T-helper 1 cell treated with Interleukin-12 subunit alpha and Interleukin-12 subunit beta and Interleukin-4 antibody, amounts not matched to agents 30 μg/mL and 1 μg/mL, for 36 hours (primary cell): Measurements from ENCODE around the gene LRPAP1.

ENCODE experiments used
- H3K27ac Mint-ChIP-seq: one replicate; pipeline ENCODE4 v1.8.0; 2021; ENCODE audit warnings: mild to moderate bottlenecking, mixed read lengths
- H3K27me3 Mint-ChIP-seq: one replicate; pipeline ENCODE4 v1.8.0; 2021; ENCODE audit warnings: low read depth, mixed read lengths
- H3K36me3 Mint-ChIP-seq: one replicate; pipeline ENCODE4 v1.8.0; 2021; ENCODE audit warnings: low read depth, mixed read lengths
- H3K4me1 Mint-ChIP-seq: one replicate; pipeline ENCODE4 v1.8.0; 2021; ENCODE audit warnings: low read depth, mixed read lengths
- H3K4me3 Mint-ChIP-seq: one replicate; pipeline ENCODE4 v1.8.0; 2021; ENCODE audit warnings: mild to moderate bottlenecking, moderate library complexity, mixed read lengths
- H3K9me3 Mint-ChIP-seq: one replicate; pipeline ENCODE4 v1.8.0; 2021; ENCODE audit warnings: mixed read lengths

LRPAP1 gene

GRCh38 chr4:3497523-3498389, 34.5 kb downstream of the LRPAP1 start:
- no peak overlapping the region for H3K4me3 Mint-ChIP-seq
- no peaks in the 10 kb centered on the region for H3K27me3 Mint-ChIP-seq
- no peak overlapping the region for H3K27ac Mint-ChIP-seq
- no peaks in the 10 kb centered on the region for H3K4me1 Mint-ChIP-seq
- no peaks in the 10 kb centered on the region for H3K9me3 Mint-ChIP-seq
- no peaks in the 10 kb centered on the region for H3K36me3 Mint-ChIP-seq

- Mint-ChIP-seq H3K4me3 (no peak overlapping the region), H3K4me1 (no peaks in the 10 kb centered on the region), H3K36me3 (no peaks in the 10 kb centered on the region), H3K27me3 (no peaks in the 10 kb centered on the region), H3K9me3 (no peaks in the 10 kb centered on the region), H3K27ac (no peak overlapping the region)
Measured at GRCh38 chr4:3497095-3497494, 35.1 kb downstream of the LRPAP1 start.

DNA sequence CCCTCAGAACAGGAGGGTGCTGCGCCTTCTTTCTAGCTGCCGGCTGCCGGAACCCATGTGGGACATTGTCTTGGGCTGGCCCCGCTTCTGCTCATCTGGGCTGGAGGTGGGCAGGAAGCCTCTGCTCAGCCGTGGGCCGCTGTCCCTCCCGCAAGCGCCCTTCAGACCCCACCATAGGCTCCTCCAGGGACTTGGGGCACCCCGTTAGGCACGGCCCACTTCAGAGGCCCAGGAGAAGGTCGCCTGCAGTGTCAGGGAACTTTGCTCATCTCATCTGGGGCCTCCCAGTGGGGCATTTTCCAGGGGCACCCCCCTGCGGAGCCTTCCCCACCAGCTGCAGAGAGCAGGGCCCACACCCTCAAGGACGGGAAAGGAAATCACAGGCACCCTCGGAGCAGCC, 36.2 kb downstream of the LRPAP1 start:
- Mint-ChIP-seq H3K27me3 (peaks cover 6% of the 10 kb centered on the region), H3K4me1 (no peaks in the 10 kb centered on the region), H3K27ac (no peak overlapping the region), H3K9me3 (no peaks in the 10 kb centered on the region), H3K36me3 (no peaks in the 10 kb centered on the region), H3K4me3 (no peak overlapping the region)

GRCh38 chr4:3495204-3495975, 36.8 kb downstream of the LRPAP1 start:
- no peak overlapping the region for H3K27ac Mint-ChIP-seq
- no peak overlapping the region for H3K4me3 Mint-ChIP-seq
- H3K9me3 Mint-ChIP-seq = no peaks in the 10 kb centered on the region
- H3K27me3 Mint-ChIP-seq = peaks cover 6% of the 10 kb centered on the region
- no peaks in the 10 kb centered on the region for H3K36me3 Mint-ChIP-seq
- H3K4me1 Mint-ChIP-seq = no peaks in the 10 kb centered on the region

- no peaks in the 10 kb centered on the region for H3K4me1 Mint-ChIP-seq
- no peak overlapping the region for H3K27ac Mint-ChIP-seq
- H3K36me3 Mint-ChIP-seq = no peaks in the 10 kb centered on the region
- H3K9me3 Mint-ChIP-seq = no peaks in the 10 kb centered on the region
- H3K4me3 Mint-ChIP-seq = no peak overlapping the region
- peaks cover 6% of the 10 kb centered on the region for H3K27me3 Mint-ChIP-seq
Measured at GRCh38 chr4:3494462-3494871, 37.8 kb downstream of the LRPAP1 start.

GRCh38 chr4:3493720-3494461, 38.3 kb downstream of the LRPAP1 start:
- no peaks in the 10 kb centered on the region for H3K4me1 Mint-ChIP-seq
- peaks cover 6% of the 10 kb centered on the region for H3K27me3 Mint-ChIP-seq
- H3K36me3 Mint-ChIP-seq = no peaks in the 10 kb centered on the region
- no peak overlapping the region for H3K4me3 Mint-ChIP-seq
- H3K27ac Mint-ChIP-seq = no peak overlapping the region
- H3K9me3 Mint-ChIP-seq = no peaks in the 10 kb centered on the region

DNA sequence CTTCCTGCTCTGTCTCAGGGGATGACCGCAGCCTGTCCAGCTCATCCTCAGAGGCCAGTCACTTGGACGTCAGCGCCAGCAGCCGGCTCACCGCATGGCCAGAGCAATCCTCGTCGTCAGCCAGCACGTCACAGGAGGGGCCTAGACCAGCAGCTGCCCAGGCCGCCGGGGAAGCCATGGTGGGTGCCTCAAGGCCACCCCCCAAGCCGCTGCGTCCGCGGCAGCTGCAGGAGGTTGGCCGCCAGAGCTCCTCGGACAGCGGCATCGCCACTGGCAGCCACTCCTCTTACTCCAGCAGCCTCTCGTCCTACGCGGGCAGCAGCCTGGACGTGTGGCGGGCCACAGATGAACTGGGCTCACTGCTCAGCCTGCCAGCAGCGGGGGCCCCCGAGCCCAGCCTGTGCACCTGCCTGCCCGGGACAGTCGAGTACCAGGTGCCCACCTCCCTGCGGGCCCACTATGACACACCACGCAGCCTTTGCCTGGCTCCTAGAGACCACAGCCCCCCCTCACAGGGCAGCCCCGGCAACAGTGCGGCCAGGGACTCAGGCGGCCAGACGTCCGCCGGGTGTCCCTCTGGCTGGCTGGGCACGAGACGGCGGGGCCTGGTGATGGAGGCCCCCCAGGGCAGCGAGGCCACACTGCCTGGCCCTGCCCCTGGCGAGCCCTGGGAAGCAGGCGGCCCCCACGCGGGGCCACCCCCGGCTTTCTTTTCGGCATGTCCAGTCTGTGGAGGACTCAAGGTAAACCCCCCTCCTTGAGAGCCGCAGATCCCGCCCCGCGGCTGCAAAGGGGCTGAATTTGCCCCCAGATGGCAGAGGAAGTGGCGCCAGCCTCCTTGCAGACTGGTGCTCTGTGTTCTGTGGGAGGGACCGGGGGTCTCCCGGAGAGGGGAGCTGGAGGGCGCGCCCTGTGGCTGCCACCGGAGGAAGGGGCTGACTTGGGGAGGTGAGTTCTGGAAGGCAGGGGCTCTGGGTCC, 39.2 kb downstream of the LRPAP1 start:
- Mint-ChIP-seq H3K4me1 (no peaks in the 10 kb centered on the region), H3K36me3 (no peaks in the 10 kb centered on the region), H3K27ac (no peak overlapping the region)

DNA sequence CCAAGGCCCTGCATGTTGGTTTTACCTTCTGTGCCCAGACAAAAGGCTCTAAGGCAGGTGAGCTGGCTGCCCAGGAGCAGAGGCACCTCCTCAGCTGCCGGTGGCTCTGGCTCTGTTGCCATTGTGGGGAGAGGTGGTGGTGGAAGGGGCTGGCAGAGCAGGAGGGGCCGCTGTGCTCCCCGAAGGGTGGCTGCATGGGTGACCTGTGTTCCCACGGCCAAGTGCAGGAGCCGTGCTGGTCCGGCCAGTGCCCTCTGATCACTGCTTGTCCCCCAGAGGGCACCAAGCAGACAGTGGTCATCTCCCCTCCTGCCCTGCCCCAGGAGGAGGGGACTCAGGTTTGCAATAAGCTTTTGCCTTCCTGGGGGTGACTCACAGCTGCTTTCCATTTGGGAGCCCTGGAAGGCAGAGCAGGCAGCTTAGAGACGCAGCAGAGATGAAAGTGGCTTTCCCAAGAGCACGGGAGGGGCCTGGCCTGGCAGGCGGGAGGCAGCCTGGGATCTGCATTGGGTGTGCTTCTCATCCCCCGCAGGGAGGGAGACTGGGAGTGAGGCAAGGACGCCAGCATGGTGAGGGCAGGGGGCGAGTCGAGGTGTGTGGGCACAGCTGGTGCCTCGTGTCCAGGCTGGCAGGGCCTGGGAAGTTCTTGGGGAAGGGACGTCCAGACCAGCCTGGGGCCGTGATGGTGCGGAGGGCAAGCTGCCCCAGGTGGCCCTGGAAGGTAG, 40.4 kb downstream of the LRPAP1 start:
- Mint-ChIP-seq H3K4me1 (no peaks in the 10 kb centered on the region), H3K36me3 (no peaks in the 10 kb centered on the region), H3K4me3 (no peak overlapping the region), H3K9me3 (no peaks in the 10 kb centered on the region), H3K27ac (no peak overlapping the region), H3K27me3 (peaks cover 6% of the 10 kb centered on the region)

More for the DNA sequence above, 39.2 kb downstream of the LRPAP1 start:
- Mint-ChIP-seq H3K9me3 (no peaks in the 10 kb centered on the region), H3K4me3 (no peak overlapping the region), H3K27me3 (peaks cover 6% of the 10 kb centered on the region)

- peaks cover 9% of the 10 kb centered on the region for H3K27me3 Mint-ChIP-seq
- no peaks in the 10 kb centered on the region for H3K4me1 Mint-ChIP-seq
- H3K27ac Mint-ChIP-seq = no peak overlapping the region
- H3K4me3 Mint-ChIP-seq = no peak overlapping the region
- H3K36me3 Mint-ChIP-seq = no peaks in the 10 kb centered on the region
- H3K9me3 Mint-ChIP-seq = no peaks in the 10 kb centered on the region
Measured at GRCh38 chr4:3489451-3489962, 42.7 kb downstream of the LRPAP1 start.

DNA sequence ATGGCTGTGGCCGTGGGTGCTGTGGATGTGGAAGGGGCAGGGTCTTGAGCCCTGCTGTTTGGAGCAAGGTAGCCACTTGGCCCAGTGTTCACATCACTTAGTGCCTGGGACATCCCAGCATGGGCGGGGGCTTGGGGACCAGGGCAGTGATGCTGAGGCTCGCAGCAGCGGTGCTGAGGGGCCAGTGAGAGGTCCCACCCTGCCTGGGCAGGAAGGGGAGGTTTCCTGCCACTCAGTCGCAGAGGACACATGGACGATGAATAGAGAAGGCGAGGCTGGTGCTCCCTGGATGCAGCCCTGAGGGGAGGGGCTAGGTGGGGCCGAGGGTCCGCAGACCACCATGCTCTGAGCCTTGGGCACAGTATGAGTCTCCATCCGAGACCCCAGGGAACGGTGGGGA, 43.4 kb downstream of the LRPAP1 start:
- no peak overlapping the region for H3K27ac Mint-ChIP-seq
- H3K9me3 Mint-ChIP-seq = no peaks in the 10 kb centered on the region
- no peaks in the 10 kb centered on the region for H3K4me1 Mint-ChIP-seq
- H3K36me3 Mint-ChIP-seq = no peaks in the 10 kb centered on the region
- H3K27me3 Mint-ChIP-seq = peaks cover 12% of the 10 kb centered on the region
- no peak overlapping the region for H3K4me3 Mint-ChIP-seq

GRCh38 chr4:3487861-3488260, 44.4 kb downstream of the LRPAP1 start:
- Mint-ChIP-seq H3K36me3 (no peaks in the 10 kb centered on the region), H3K27ac (no peak overlapping the region), H3K4me1 (no peaks in the 10 kb centered on the region), H3K9me3 (no peaks in the 10 kb centered on the region), H3K27me3 (peaks cover 12% of the 10 kb centered on the region), H3K4me3 (no peak overlapping the region)

- Mint-ChIP-seq H3K9me3 (no peaks in the 10 kb centered on the region), H3K36me3 (no peaks in the 10 kb centered on the region), H3K27me3 (peaks cover 15% of the 10 kb centered on the region), H3K4me3 (no peak overlapping the region), H3K4me1 (no peaks in the 10 kb centered on the region), H3K27ac (no peak overlapping the region)
Measured at GRCh38 chr4:3486541-3487540, 45.4 kb downstream of the LRPAP1 start.
